GM10847 (cell line): Measurements from ENCODE around the gene TMEM255B.

Source experiments
- POLR2A ChIP-seq: IDR thresholded peaks from 2 replicates; pipeline ENCODE4 v1.6.1; 2011; ENCODE audit not compliant: insufficient read length; ENCODE audit errors: extremely low read depth

Gene TMEM255B

DNA sequence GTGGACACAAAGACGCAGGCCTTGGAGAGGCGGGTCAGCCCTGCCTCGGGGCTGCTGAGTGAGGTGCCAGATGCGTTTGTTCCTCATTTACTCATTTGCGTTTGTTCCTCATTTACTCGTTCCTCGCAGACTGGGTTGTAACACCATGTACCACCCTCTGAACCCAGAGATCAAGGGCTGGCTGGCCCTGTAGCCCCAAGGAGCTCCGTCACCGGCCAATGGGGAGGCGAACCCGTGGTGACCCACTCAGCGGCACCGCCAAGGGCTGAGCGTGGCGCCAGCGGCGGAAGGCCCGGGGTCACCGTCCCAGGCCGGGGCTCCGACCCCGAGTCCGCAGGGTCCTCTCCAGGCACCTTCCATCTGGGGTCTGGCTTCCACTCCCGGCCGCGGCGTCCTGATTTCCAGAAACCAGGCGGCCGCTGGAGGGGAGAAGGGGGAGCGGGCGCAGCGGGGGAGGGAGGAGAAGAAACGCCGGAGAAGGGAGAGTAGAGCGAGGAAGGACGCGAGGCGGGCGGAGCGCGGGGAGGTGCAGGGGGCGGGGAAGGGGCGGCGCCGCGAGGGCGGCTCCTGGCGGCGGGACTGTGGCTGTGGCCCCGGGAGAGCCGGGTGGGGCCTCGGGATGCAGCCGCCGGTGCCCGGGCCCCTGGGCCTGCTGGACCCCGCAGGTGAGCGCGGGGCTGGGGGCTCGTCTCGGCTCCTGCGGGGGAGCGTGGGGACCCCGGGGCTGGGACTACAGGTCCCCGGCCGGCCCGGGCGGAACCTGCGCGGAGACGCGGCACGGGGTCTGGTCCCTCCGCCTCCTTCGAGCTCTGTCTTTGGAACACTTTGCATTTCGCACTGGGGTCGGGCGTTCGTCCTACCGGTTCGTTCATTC lies at the start of gene TMEM255B:
TMEM255B (plus strand) TSS at position 576 of the 874 bp plus-strand sequence; CDS start at position 620, 44 bp downstream.
- TF ChIP-seq POLR2A = no peak

DNA sequence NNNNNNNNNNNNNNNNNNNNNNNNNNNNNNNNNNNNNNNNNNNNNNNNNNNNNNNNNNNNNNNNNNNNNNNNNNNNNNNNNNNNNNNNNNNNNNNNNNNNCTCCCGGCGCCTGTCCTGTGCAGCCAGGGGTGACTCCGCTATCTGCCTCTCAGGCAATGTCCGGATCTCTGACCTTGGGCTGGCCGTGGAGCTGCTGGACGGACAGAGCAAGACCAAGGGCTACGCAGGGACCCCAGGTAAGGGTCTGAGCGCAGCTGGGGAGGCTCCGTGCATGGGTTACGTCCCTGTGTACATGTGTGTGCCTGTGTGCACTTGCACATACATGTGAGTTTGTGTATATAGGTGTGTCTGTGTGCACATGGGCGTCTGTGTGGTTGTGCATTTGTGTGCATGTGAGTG lies 36.1 kb upstream of the TMEM255B start:
- TF ChIP-seq POLR2A = no peak

DNA sequence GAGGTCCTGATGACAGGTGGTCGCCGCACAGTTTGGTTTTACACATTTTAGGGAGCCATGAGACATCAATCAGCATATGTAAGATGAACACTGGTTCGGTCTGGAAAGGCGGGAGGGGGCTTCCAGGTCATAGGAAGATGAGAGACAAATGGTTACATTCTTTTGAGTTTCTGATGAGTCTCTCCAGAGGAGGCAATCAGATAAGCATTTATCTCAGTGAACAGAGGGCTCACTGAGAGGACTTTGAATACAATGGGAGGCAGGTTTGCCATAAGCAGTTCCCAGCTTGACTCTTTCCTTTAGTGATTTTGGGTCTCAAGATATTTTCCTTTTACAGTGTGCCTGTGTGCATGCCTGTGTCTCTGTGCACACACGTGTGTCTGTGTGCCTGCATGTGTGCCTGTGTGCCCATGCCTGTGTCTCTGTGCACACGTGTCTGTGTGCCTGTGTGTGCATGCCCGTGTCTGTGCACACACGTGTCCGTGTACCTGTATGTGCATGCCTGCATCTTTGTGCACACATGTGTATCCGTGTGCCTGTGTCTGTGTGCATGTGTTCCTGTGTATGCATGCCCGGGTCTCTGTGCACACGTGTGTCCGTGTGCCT lies 35.5 kb upstream of the TMEM255B start:
- no peak for TF ChIP-seq POLR2A

DNA sequence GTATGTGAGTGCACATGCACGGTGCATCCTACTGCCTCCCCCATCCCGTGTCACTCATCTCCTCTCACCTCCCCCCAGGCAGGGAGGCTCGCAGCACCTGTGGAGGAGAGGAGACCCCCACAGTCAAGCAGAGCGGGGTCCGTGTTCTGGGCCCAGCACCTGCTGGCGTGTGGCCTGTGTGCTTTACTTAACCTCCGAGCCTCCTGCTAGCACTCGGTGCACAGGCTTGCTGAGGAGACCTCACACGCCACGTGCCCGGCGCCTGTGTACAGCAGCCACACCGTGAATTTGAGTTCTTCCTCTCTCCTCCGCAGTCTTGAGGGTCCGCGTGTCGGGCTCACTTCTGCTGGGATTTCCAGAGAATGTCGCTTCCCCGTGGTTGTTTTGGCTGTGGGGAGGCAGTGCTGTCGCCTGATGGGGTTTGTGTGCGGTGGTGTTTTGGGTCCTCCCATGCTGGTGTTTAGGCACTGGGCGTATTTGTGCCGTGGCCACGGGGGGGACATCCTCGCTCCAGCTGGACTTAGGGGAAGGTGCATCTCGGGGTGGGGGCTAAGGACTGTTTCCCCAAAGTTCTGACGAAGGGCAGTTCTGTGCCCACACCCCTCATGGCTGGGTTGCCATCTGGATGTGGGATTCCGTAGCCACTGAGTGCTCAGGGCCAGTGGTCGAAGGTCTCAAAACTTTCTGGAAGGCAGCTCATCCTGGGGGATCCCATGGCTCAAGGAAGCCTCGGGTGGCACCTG lies 34.8 kb upstream of the TMEM255B start:
- TF ChIP-seq POLR2A = no peak

DNA sequence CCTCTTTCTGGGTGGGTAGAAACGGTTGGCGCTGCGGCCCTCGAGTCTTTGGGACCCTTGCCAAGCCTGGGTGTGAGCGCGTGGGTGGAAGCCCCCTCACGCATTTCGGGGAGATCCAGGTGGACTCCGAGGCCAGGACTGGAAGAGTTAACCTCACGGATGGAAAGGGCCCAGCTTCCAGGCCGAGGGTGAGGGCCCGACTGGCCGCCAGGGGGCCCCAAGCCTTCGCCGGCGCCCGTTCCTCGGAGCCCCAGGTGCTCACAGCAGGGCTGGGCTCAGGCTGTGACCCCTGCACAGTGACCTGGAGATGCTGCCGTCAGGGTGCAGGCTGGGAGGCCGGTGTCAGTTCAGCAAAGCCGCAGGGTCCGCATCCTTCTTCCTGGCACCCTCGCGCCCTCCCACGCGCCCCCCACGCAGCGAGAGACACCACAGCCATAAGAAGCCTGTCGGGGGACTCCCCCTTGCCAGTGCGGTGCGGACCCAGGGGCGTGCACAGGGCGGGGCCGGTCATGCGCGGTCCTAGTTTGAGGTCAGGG lies 34.2 kb upstream of the TMEM255B start:
- TF ChIP-seq POLR2A = no peak

DNA sequence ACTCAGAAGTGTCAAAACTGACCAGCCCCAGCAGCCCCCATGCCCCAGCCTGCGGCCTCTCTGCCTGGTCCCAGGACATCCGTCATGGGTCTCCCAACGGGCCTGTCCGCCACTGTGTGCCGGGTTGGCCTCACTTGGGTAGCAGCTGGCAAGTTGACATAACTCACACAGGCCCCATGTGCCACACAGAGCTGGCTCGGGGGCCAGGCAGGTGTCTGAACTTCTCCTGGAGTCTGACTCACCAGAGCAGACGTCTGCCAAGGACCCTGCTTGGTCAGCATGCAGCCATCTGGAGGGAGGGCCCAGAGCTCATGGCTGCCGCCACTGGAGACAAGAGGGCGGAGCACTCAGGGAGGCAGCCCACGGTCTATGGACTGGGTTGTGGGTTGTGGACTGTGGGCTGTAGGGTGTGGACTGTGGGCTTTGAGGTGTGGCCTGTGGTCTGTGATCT lies 32.0 kb upstream of the TMEM255B start:
- no peak for TF ChIP-seq POLR2A

GRCh38 chr13:113728571-113729054 lies 30.4 kb upstream of the TMEM255B start:
- TF ChIP-seq POLR2A = no peak

GRCh38 chr13:113729187-113730019 lies 29.6 kb upstream of the TMEM255B start:
- TF ChIP-seq POLR2A = no peak

DNA sequence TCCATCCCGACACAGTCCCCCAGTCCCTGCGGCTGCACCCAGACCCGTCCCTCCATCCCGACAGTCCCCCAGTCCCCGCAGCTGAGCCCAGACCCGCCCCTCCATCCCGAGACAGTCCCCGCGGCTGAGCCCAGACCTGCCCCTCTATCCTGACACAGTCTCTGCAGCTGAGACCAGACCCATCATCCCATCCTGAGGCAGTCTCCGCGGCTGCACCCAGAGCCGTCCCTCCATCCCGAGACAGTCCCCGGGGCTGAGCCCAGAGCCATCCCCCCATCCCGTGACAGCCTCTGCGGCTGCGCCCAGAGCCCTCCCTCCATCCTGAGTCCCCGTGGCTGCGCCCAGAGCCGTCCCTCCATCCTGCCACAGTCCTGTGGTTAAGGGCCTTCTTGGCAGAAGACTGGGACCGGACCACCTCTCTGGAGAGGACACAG lies 28.8 kb upstream of the TMEM255B start:
- TF ChIP-seq POLR2A = no peak

DNA sequence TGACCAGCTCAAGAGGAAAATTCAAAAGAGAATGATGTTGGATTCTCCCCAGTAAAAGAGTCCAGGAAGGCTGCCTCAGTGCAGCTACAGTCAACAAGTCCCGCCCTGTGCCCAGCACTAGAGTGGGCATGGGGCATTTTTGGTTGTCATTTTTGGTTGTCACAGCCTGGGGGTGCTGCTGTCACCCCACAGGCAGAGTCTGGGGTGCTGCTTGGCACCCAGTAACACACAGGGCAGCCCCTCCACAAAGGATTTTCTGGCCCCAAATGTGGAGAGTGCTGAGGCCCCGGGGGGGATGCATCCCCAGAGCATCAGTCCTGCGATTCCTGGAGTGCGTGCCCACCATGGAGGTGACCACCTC lies 28.2 kb upstream of the TMEM255B start:
- no peak for TF ChIP-seq POLR2A

- no peak for TF ChIP-seq POLR2A
These were observed 27.5 kb upstream of the TMEM255B start for GRCh38 chr13:113731192-113732175.

DNA sequence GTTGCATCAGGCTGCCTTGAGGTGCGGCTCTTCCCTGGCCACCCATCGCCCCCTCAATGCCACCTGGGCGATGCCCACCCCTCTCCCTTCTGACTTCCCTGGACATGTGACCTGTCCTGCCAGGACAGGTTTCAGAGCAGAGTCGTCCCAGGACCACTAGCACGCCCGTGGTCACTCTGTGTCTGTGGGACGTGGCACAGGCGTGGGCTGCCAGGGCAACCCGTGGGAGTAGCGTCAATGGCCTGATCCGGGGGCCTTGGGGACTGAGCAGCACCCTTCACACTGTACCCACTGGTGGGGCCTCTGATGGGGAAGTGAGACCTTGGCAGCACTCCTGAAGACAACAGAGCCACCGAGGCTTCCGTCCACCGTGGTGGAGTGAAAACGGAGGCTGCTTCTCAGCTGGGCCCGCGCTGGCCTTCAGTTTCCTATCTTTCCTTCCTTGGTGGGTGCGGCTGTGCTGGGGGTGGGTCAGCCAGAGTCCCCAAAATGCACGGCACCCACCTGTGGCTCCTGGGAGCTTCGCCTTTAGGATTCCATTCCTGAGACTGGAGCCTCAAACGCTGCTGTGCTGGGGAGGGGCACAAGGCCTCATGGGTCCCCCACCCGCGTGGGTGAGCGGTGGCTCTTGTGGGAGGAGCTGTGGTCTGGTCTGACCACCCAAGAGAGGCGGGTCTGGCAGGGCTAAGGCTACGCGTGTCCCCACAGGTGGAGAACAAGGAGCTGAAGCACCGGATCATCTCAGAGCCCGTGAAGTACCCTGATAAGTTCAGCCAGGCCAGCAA lies 26.7 kb upstream of the TMEM255B start:
- no peak for TF ChIP-seq POLR2A
